Muscle of arm (tissue), 14 donors: ENCODE data around the gene TAS2R1. TPM values are rescaled to one million over a fixed set of nuclear protein-coding genes. Genes with fewer than 3 reads are reported as not detected.

ENCODE experiments used
- DNase-seq: peaks from one replicate; pipeline ENCODE4 v3.0.0-alpha.2; 2013
- long read RNA-seq, 11 donors: transcript quantifications; one replicate each; lab custom pipeline, GENCODE V29; 2026
- polyA plus RNA-seq, 12 donors: library from polyadenylated mRNA; unstranded; fragments of 120-200 nt; gene quantifications; one replicate each; pipeline ENCODE4 v1.2.1, GENCODE V29; 2013; ENCODE audit not compliant: insufficient read length in 12 of 12

The TAS2R1 gene, protein sequence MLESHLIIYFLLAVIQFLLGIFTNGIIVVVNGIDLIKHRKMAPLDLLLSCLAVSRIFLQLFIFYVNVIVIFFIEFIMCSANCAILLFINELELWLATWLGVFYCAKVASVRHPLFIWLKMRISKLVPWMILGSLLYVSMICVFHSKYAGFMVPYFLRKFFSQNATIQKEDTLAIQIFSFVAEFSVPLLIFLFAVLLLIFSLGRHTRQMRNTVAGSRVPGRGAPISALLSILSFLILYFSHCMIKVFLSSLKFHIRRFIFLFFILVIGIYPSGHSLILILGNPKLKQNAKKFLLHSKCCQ
- polyA plus RNA-seq, result under 1 TPM in 5 of 12 donors, not detected in 7; 0.15 to 0.34 (median 0.18) TPM
- long read RNA-seq, donor 1, result 0 reads
- long read RNA-seq, donor 2, result 0 reads
- long read RNA-seq, donor 3, result 0 reads
- long read RNA-seq, donor 4, result 0 reads
- long read RNA-seq, donor 5, result 0 reads
- long read RNA-seq, donor 6, result 0 reads
- long read RNA-seq, donor 7, result 0 reads
- long read RNA-seq, donor 8, result 0 reads
- long read RNA-seq, donor 9, result 0 reads
- long read RNA-seq, donor 10, result 0 reads
- long read RNA-seq, donor 11, result 0 reads

DNA sequence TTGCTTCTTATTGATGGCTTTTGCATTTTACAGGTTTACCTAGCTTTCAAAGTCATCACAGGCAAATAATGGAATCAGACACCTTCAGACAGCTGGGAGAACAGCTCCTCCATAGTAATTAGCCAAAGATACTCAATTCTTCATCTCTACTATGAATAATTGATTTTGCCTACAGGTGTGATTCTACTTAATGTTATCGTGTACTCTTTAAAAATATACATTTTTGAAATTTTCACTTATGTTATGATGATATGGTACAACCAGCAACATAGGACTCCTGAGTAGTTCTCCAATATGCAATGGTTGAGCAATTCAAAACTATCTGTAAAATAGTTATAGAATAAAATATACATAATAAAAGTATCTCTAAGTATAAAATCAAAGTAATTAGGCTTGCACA lies at the start of gene TAS2R1:
Gene TAS2R1 (minus strand): TSS at position 101 of the 400 bp plus-strand sequence. CDS start 319 bp downstream, outside the sequence.
- DNase-seq, result no peak

DNA sequence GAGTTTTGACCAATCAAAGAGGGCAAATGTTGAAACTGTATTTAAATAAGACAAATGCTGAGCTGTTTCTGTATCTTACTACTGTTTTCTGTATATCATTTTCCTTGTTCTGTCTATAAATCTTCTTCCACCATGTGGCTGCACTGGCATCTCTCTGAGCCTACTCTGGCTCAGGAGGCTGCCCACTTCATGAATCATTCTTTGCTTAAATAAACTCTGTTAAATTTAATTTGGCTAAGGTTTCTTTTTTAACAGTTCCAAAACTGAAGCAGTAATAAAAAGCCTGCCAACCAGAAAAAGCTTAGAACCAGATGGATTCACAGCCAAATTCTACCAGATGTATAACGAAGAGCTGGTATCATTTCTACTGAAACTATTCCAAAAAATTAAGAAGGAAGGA lies 40.2 kb upstream of the TAS2R1 start:
- no peak for DNase-seq

DNA sequence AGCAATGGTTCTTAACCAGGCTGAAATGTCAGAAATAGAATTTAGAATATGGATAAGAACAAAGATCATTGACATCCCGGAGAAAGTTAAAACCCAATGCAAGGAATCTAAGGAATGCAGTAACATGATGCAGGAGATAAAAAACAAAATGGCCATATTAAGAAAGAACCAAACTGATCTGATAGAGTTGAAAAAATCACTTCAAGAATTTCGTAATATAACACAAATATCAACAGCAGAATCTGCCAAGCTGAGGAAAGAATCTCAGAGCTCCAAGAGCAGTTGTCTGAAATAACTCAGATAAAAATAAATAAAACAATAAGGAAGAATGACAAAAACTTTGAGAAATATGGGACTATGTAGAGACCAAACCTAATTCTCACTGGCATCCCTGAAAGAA lies 37.8 kb upstream of the TAS2R1 start:
- no peak for DNase-seq

DNA sequence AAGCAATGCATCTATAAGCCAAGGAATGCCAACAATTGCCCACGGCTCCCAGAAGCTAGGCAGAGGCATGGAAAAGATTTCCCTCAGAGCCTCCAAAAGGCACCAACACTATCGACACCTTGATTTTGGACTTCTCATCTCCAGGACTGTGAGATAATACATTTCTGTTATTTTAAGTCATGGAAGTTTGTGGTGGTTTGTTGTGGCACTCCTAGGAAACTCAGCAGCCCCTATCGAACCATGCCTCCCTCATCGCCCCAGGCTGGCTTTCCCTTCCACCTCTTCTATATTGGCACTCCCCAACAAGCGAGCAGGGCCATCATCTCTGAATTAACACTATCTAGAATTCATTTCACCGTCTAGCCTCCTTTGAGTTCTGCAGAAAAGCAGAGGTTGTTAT lies 33.7 kb upstream of the TAS2R1 start:
- DNase-seq, result no peak

DNA sequence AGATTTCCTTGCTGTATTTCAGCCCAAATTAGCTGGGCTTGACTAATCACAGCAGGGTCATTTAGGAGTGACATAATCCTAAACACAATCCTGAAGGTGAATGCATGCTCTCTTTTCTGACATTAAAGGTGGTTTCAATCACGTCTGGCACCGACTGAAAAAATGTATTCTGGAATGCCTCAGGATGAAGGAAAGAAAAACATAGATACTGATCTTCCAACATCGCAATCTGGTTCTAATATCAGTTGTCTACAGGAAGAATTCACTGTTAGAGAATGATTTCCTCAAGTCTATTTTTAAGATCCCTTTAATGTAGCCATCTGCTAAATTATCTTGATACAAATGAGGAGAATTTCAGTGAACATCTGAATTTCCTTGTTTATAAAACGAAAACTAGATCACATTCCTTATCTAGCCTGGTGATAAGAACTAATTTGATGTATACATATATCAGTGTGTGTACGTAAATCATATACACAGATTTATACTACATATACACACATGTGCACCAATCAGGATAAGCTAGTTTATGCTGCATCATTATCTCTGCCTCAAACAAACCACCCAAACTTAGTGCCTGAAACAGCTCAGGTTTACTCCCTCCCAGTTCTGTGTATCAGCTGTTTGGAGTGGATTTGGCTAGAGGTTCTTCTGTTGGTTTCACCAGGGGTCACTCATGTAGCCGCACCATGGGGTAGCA lies 31.3 kb upstream of the TAS2R1 start:
- no peak for DNase-seq

DNA sequence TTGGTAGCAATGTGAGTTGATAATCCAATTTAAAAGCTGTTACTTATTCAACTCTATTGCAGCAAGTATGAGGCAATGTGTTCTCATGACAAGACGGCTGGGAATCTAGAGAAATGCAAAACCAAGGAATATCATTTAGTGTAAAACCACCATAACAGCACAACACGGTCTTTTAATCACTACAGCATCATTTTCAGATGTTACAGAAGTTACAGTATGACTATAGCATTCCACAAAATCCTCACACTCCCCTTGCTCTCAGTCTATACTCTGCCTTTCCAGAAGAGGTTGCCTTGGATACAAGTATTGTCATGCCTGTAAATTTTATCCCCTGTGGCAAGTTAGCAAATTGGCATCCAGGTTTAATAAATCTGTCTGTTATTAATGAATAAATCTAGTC lies 28.6 kb upstream of the TAS2R1 start:
- no peak for DNase-seq

DNA sequence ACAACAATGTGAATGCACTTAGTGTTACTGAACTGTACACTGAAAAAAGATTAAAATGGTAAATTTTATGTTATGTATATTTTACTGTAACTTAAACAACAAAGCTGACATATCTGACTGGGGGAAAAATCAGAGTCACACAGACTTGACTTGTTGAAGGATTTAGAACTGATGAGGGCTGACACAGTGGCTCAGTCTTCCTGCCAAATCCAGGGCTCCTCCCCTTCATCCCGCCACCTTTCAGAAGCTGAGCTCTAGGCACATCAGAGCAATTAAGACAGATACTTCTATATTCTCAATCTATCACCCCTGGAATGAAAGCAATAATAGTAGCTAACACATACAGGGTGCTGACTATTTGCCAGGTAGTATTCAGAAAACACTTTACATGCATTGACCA lies 27.7 kb upstream of the TAS2R1 start:
- DNase-seq, result no peak

DNA sequence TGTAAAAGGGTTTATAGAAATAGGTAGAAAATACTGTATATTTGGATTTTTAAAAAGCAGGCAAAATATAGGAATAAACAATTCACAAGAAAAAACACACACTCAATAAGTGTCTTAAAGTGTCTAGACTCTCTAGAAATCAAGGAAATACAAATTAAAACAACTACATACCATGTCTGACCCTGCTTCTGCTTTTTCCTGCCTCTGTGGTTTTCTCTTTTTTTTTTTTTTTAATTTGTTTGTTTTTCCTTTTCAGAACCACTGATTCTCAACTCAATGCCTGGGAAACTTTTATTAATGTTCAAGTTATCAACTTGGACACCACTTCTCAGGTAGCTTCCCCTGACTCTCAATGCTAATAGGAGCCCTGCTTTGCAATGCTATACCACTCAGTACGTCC lies 25.5 kb upstream of the TAS2R1 start:
- no peak for DNase-seq

DNA sequence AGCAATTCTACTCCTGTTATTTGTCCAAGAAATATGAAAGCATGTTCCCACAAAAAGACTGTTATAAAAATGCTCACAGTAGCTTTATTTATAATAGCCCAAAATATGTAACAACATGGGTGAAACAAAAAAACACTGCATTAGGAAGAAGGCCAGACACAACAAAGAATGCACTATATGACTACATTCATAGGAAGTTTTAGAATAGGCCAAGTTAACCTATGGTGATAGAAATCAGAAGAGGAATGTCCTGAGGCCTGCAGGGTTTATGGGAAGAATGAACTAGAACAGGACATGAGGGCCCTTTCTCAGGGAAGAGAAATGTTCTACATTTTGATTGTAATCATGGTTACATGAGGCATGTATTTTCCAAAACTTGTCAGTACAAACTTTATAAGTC lies 24.7 kb upstream of the TAS2R1 start:
- no peak for DNase-seq

DNA sequence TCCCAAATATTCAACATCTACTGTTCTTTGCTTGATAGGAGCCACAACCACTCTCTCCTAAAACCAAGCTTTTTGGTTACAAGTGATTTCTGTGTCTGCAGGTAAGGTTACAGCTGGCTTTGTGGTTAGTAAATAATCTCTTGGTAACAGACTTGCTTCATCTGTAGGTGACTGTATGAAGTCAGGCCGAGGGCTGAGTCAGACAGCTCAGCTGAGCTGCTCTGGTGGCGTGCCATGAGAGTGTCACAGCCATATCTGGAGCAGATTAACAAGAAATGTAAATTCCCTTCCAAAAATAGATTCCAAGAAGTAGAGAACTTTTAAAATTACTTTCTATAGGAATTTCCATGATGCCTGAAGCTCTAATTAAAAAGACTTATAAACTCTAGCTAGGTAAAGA lies 23.7 kb upstream of the TAS2R1 start:
- peak; percentile 66 for DNase-seq

DNA sequence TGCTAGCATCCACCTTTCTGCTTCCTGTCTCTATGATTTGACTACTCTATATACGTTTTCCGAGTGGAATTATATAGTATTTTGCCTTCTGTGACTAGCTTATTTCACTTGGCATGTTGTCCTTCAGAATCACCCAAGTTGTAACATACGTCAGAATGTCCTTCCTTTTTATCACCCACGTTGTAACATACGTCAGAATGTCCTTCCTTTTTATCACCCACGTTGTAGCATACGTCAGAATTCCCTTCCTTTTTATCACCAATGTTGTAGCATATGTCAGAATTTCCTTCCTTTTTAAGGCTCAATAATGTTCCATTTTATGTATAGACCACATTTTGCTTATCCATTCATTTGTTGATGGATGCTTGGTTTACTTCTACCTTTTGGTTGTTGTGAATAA lies 22.9 kb upstream of the TAS2R1 start:
- no peak for DNase-seq

DNA sequence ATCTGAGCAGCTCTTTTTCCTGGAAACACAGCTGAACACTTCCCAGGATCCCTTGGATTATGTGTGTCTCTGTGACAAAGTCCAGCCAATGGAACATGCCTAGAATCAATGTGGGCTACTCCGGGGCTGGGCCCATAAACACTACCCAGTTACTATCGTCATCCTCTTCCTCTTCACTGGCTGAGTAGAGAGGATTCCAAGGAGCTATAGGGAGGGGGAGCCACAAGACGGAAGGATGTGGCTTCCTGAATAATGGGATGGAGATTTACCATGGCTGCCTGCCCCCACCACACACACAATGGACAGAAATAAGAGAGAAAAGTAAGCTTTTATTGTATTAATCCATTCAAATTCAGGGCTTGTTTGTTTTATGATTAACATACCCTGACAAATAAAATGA lies 22.1 kb upstream of the TAS2R1 start:
- no peak for DNase-seq

DNA sequence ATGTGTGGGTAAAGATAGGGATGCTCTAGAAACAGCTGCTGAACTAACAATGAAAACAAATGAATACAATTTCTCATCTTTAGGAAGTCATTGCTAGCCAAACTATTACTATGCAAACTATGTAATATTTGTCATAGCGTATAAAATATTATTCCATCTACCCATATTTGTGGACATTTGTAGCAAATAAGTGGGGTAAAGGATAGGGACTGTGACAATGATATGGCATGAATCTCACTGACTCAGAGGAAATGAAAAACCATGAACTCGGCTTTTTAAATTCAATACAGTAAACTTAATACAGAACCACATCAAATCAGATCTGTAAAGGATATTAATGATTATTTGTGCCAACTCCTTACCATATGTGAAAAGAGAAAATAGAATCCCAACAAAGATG lies 16.7 kb upstream of the TAS2R1 start:
- DNase-seq, result no peak

DNA sequence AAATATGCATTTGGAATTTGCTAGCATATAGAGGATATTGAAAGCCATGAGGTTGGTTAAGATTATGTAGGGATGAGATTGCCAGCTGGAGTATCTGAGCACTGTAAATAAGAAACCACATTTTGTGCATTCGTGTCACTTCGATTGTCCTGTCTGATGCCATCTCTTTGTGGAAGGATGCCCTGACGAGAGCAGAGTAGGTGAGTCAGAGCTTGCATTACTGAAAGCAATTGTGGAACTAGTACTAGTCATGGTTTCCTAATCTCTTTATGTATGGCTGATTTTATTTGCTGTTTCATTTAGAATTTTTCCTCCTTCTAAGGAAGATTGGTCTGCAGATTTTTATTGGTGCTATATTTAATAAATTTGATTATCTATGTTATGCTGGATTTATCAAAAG lies 14.5 kb upstream of the TAS2R1 start:
- no peak for DNase-seq

DNA sequence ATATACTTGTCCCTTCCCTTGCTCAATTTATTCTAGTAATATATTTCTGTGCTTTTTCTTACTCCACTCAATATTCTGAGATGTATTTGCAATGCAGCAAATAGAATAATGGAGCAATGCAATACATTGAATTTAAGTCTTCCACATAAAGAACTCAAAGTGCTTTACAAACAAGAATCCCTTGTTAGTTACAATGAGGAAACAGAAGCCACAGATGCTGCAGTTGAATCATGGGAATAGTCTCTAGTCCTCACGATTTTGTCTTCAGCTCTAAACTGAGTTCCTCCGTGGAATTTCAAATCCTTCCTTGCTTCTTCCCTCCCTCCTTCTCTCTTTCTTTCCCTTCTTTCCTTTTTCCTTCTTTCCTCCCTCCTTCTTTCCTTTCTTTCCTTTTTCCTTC lies 12.5 kb upstream of the TAS2R1 start:
- no peak for DNase-seq

DNA sequence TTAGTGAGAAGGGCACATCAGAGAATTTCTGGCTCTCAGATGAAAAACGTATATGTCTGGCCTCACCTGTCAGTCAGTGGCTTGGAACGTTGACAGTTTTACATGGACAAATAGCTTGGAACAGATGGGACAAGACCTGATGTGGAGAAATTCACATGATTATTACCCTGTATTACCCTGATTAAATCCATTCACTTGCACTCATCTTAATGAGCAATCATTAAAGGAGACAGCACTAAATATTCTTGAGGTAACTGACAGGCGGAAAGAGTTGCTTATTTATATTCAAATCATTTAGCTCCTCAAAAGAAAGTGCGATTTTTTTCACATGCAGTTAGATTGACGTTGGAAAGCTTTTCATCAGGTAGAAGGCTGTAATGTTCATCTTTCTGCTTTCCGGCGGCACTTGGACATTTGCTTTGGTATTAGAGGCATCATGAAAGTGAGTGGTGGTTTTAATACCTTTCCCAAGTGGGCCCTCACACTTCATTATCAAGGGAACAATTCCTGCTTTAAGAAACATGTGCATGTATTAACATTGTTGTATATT lies 11.7 kb upstream of the TAS2R1 start:
- no peak for DNase-seq

DNA sequence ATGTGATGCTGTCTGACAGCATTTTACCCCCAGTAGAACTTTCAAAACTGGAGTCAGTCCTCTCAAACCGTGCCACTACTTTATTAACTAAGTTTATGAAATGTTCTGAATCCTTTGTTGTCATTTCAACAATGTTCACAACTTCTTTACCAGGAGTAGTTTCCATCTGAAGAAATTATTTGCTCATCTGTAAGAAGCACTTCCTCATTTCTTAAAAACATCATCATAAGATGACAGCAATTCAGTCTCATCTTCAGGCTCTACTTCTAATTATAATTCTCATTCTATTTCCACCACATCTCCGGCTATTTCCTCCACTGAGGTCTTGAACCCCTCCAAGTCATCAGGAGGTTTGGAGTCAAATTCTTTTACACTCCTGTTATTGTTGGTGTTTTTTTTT lies 2.3 kb upstream of the TAS2R1 start:
- no peak for DNase-seq

DNA sequence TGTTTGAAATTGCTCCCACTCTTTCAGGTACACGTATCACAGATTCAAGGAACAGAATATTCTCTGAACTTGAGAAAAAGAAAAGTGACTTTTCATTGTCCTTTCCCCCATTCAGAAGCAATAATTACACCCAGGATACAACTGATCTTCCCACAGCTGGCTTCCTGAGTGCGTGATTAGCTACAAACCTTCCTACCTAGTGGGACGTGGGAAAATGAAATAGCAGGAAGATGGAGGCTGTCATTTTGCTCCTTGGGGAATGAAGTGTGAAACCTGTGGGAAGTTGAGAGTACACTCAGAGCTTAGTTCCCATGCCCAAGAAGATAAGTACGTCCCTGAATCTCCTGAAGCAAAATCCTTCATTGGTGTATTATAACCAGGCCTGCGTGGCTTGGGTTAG lies 2.6 kb downstream of the TAS2R1 start:
- DNase-seq, result no peak

DNA sequence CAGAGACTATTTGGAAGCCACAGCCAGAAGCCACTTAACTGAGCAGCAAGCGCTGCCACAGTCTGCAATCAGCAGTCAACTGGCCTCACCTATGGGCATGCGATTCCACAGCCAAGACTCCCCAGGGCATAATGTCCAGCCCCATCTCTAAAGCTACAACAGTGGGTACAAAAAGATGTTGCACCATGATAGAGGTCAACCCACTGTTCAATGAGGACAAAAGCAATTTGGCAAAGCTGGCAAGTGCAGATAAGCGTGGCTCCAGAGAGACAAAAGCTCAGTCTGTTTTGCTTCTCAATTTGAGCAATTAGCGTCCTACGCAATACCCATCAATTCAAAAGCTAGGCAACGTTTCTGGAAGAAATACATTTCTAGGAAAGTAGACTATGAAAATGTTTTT lies 3.2 kb downstream of the TAS2R1 start:
- no peak for DNase-seq

DNA sequence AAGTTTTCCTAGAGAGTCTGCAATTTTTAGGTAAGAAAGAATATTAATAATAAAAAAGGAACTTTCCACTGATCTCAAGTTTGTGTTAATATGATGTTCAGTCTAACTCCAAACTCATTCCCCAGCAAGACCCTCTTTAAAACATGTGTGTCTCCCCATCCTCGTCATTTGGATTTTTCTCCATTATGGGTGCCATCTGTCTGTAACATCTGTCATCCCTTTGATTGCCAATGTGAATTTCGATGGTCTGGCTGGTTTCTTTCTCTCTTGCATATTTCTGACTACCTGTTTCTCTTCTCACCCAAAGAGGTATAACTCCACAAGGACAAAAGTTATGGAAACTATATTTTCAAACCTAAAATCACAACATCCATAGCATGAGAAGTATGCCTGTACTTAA lies 4.4 kb downstream of the TAS2R1 start:
- DNase-seq, result no peak

DNA sequence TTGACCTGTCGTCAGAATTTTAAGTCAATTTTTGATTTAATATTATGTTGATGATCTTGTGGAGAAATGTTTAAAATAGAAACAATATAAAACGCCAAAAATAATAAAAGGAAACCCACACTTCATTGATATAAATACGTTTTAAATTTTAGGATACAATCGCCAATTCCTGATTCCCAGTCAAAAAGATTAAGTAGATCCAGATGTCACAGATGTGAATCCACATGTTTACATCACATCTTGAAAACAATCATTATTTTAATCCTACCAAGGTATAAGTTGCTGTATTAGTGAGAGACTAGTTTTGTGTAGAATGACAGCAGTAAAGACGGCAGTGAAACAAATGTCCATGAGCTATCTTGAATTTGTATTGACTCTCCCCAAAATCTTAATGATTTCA lies 4.9 kb downstream of the TAS2R1 start:
- peak; percentile 43 for DNase-seq

DNA sequence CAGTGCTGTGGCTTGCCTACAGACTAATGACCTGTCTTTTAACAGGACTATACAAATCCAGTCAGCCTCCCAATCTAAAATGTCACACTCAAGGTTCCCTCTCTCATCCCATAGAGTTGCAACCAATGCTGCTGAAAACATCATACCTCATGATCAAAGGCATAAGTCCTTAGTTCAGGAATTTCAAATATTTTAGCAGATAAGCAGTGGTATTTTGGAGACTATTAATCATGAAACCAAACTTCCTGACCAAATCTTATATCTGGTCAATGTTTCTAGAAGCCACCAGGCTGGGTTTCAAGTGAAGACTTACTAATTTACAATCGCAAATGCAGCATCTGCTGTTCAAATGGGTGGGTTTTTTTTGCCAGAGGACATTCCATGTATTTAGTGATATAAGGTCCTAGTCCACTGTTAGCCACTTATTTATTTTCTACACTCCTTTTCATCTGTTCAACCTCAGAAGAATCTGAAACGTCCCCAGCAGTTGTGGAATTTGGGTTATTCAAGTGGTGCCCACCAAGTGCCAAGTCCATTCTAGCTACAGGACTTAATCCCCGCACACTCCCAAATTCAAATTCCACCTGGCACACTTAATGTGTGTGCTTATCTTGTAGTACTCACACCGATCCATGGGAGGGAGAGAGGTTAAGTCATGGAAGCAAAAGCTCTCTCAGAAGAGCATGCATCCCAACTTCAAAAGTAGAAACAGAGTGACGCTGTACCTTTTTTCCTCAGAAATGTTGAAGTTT lies 5.8 kb downstream of the TAS2R1 start:
- no peak for DNase-seq
